Neutrophil (primary cell): ENCODE data around the gene CNOT8.
"Not testable (repeated sequence)": the region's sequence is repeated elsewhere in the genome, so short reads cannot be mapped to it uniquely, and the experiment has no call there.

Experiments used
- H3K27ac ChIP-seq: fragments of 200-600 bp; sonication (generic); 2 replicates; pipeline ENCODE4 v1.5.1; 2016; ENCODE audit warnings: mild to moderate bottlenecking, moderate library complexity
- H3K27me3 ChIP-seq: fragments of 200-600 bp; sonication (generic); 2 replicates; pipeline ENCODE4 v1.6.0; 2016; ENCODE audit warnings: mild to moderate bottlenecking
- H3K36me3 ChIP-seq: fragments of 200-600 bp; sonication (generic); 2 replicates; pipeline ENCODE4 v1.5.1; 2017
- H3K4me1 ChIP-seq, 2 experiments: fragments of 200-600 bp in 1 of 2; sonication (generic) in 1 of 2; 1 replicate in 1 of 2; 2 replicates in 1 of 2; pipeline versions ENCODE4 v1.5.1 to v1.6.1; 2013 to 2016; ENCODE audit warnings: low read depth in 1 of 2, low read length in 1 of 2, mild to moderate bottlenecking in 1 of 2, moderate library complexity in 1 of 2; ENCODE audit not compliant: control insufficient read depth in 1 of 2, insufficient read depth in 1 of 2
- H3K4me3 ChIP-seq, 2 experiments: fragments of 200-600 bp in 1 of 2; sonication (generic) in 1 of 2; 1 replicate in 1 of 2; 2 replicates in 1 of 2; pipeline ENCODE4 v1.5.1; 2013 to 2016; ENCODE audit warnings: low read depth in 1 of 2, low read length in 1 of 2, mild to moderate bottlenecking in 1 of 2, moderate library complexity in 1 of 2
- H3K9me3 ChIP-seq: fragments of 200-600 bp; sonication (generic); 2 replicates; pipeline ENCODE4 v1.5.1; 2016
- CTCF ChIP-seq: fragments of 200-600 bp; sonication (generic); IDR thresholded peaks from 2 replicates; pipeline ENCODE4 v1.5.1; 2016; ENCODE audit warnings: antibody characterized with exemption

CNOT8 gene

DNA sequence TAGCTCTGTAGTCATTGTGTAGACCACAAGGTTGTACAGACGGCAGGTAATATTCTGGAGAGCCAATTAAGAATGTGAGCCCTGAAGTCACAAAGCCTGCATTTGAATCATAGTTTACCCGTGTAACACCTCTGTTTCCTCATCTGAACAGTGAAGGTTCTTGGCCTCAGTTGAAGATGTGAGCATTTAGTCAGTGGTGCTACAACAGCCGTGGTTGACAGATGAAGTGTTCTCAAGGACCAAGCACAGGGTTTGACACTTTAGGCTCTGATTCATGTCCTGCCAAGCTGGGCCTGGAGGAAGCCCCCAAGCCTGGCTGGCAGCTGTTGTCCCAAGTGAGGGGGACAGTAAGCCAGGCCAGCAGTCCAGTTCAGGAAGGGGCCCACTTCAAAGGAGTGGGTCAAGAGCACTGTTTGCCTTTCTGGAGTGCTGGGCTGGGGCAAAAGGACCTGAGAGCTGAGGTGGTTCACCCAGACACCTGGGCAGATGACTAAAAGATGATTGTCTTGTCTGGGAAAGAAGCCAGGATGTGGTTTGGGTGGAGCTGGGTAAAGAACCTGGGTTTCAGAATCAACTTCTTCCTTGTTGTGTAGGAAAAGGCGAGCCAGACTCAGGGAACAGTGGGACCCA lies 28.7 kb upstream of the CNOT8 start:
- no peak overlapping the region for H3K4me3 ChIP-seq
- no peaks in the 10 kb centered on the region for H3K9me3 ChIP-seq
- H3K27me3 ChIP-seq, result no peaks in the 10 kb centered on the region
- H3K27ac ChIP-seq, result no peak overlapping the region
- H3K36me3 ChIP-seq, result peaks cover under 1% of the 10 kb centered on the region
- TF ChIP-seq CTCF, result no peak
- H3K4me1 ChIP-seq, result peaks cover 0 to 5% of the 10 kb centered on the region in 2 experiments

DNA sequence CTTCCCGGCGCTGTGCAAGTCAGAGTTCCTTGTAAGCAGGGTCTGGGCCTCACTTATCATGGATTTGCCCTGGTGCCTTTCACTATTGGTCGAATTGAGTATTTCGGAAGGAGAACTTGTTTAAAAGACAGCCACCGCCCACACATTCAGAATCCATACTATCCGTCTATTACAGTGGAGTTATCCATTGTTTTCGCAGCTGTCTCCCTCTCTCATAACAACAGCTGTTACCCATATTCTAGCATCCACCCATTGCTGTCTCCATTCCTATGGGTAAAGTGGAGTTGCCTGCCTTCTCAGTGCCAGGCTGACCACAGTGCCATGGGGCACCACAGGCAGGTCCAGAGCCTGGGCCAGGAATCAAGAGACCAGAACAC lies 28.2 kb upstream of the CNOT8 start:
- Histone ChIP-seq H3K36me3 (no peaks in the 10 kb centered on the region), H3K27ac (no peak overlapping the region), H3K4me1 (peaks cover 0 to 5% of the 10 kb centered on the region in 2 experiments), H3K27me3 (no peaks in the 10 kb centered on the region), H3K9me3 (no peaks in the 10 kb centered on the region), H3K4me3 (no peak overlapping the region)
- TF ChIP-seq CTCF, result no peak

DNA sequence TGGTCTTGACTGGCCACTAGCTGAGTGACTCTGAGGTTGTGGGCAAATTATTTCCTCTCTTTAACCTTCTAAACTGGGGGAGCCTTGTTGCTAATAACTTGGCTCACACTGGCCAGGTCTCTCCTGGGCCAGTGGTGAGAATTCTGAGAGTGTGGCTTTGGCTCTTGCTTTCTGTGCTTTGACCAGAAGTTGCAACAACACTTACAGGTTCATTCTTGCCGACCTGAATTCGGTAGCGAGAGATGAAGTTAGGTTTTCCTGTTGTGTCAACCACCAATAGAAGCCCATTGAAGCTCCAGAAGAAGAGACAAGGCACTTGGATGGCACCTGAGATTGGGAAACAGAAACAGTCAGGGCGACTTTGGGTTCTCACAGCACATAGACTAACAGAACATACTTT lies 27.8 kb upstream of the CNOT8 start:
- no peak for TF ChIP-seq CTCF
- H3K4me1 ChIP-seq, result peaks cover 0 to 5% of the 10 kb centered on the region in 2 experiments
- H3K27me3 ChIP-seq, result no peaks in the 10 kb centered on the region
- H3K36me3 ChIP-seq, result no peaks in the 10 kb centered on the region
- H3K27ac ChIP-seq, result no peak overlapping the region
- no peaks in the 10 kb centered on the region for H3K9me3 ChIP-seq
- no peak overlapping the region for H3K4me3 ChIP-seq

DNA sequence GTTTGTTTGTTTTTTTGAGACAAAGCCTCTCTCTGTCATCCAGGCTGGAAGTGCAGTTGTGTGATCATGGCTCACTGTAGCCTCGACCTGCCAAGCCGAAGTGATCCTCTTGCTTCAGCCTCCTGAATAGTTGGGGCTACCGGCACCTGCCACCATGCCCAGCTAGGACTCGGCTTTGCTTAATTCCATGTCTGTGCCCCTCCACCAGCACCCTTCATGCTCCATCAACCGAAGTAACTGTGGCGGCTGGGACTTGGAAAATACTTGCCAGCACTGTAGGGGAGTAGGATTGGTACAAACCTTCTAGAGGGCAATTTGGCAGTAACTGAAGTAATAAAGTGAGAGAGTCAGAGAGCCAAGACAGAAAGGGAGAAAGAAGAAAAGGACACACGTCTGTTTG lies 27.0 kb upstream of the CNOT8 start:
- Histone ChIP-seq H3K4me3 (no peak overlapping the region), H3K27ac (no peak overlapping the region), H3K9me3 (no peaks in the 10 kb centered on the region), H3K36me3 (no peaks in the 10 kb centered on the region), H3K4me1 (peaks cover 0 to 5% of the 10 kb centered on the region in 2 experiments), H3K27me3 (no peaks in the 10 kb centered on the region)
- TF ChIP-seq CTCF, result no peak

DNA sequence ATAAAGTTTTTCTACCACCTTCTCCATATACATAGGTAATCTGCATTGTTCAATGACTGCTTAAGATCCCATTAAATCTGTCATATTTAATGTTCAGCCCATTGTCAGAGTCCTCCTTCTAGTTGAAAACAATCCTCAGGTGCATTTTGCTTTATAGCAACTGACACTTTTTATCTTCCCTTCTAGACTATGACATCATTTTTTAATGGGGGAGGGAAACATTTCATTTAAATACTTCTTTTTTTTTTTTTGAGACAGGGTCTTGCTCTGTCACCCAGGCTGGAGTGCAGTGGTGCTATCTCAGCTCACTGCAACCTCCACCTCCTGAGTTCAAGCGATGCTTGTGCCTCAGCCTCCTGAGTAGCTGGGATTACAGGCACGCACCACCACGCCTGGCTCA lies 25.6 kb upstream of the CNOT8 start:
- not testable (repeated sequence) for H3K27me3 ChIP-seq, H3K4me1 ChIP-seq

GRCh38 chr5:154834053-154834452 lies 24.4 kb upstream of the CNOT8 start:
- H3K36me3 ChIP-seq, result no peaks in the 10 kb centered on the region
- H3K4me3 ChIP-seq, result no peak overlapping the region
- no peak overlapping the region for H3K27ac ChIP-seq
- H3K9me3 ChIP-seq, result no peaks in the 10 kb centered on the region
- peaks cover 0 to 5% of the 10 kb centered on the region in 2 experiments for H3K4me1 ChIP-seq
- TF ChIP-seq CTCF, result no peak
- H3K27me3 ChIP-seq, result no peaks in the 10 kb centered on the region

More for the DNA sequence above, 25.6 kb upstream of the CNOT8 start:
- not testable (repeated sequence) for H3K9me3 ChIP-seq, H3K36me3 ChIP-seq, H3K4me3 ChIP-seq, H3K27ac ChIP-seq

DNA sequence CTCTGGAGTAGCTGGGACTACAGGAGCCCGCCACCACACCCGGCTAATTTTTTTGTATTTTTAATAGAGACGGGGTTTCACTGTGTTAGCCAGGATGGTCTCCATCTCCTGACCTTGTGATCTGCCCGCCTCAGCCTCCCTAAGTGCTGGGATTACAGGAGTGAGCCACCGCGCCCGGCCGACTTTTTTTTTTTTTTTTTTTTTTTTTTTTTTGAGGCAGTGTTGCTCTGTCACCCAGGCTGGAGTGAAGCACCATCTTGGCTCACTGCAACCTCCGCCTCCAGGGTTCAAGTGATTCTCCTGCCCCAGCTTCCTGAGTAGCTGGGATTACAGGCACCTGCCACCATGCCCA lies 22.8 kb upstream of the CNOT8 start:
- H3K27ac ChIP-seq, H3K4me1 ChIP-seq, H3K36me3 ChIP-seq, H3K27me3 ChIP-seq, H3K9me3 ChIP-seq, H3K4me3 ChIP-seq: not testable (repeated sequence)
